Left hindlimb (tissue), 1 donor: ENCODE data around the gene GGTLC2.
"Not testable (repeated sequence)": the region's sequence is repeated elsewhere in the genome, so short reads cannot be mapped to it uniquely, and the experiment has no call there.

Source experiments
- DNase-seq: peaks from one replicate; pipeline ENCODE4 v3.0.0-alpha.2; 2018

The GGTLC2 gene

GRCh38 chr22:22642255-22642654, 2.2 kb upstream of the GGTLC2 start:
- DNase-seq: not testable (repeated sequence)

- DNase-seq: not testable (repeated sequence)
These were observed 1.6 kb downstream of the GGTLC2 start for GRCh38 chr22:22645969-22646368.

GRCh38 chr22:22647952-22648351, 3.5 kb downstream of the GGTLC2 start:
- DNase-seq: not testable (repeated sequence)

GRCh38 chr22:22648863-22649536, 4.6 kb downstream of the GGTLC2 start:
- not testable (repeated sequence) for DNase-seq

GRCh38 chr22:22649761-22650160, 5.3 kb downstream of the GGTLC2 start:
- DNase-seq: not testable (repeated sequence)

GRCh38 chr22:22650398-22650797, 6.0 kb downstream of the GGTLC2 start:
- not testable (repeated sequence) for DNase-seq

GRCh38 chr22:22650803-22651515, 6.5 kb downstream of the GGTLC2 start:
- DNase-seq: not testable (repeated sequence)

- DNase-seq: peak; percentile 62
These were observed 7.2 kb downstream of the GGTLC2 start for GRCh38 chr22:22651593-22651992.

- DNase-seq: not testable (repeated sequence)
These were observed 7.7 kb downstream of the GGTLC2 start for GRCh38 chr22:22652102-22652501.

- not testable (repeated sequence) for DNase-seq
These were observed 8.2 kb downstream of the GGTLC2 start for GRCh38 chr22:22652573-22652972.

- DNase-seq: not testable (repeated sequence)
These were observed 9.4 kb downstream of the GGTLC2 start for GRCh38 chr22:22653677-22654381.

GRCh38 chr22:22655452-22656290, 11.3 kb downstream of the GGTLC2 start:
- DNase-seq: no peak

- no peak for DNase-seq
These were observed 13.3 kb downstream of the GGTLC2 start for GRCh38 chr22:22657712-22658111.

- no peak for DNase-seq
These were observed 16.9 kb downstream of the GGTLC2 start for GRCh38 chr22:22661275-22661674.

- no peak for DNase-seq
These were observed 17.7 kb downstream of the GGTLC2 start for GRCh38 chr22:22662095-22662494.

- DNase-seq: no peak
These were observed 19.7 kb downstream of the GGTLC2 start for GRCh38 chr22:22663861-22664800.

GRCh38 chr22:22666307-22667091, 22.1 kb downstream of the GGTLC2 start:
- DNase-seq: no peak

GRCh38 chr22:22667966-22668880, 23.8 kb downstream of the GGTLC2 start:
- no peak for DNase-seq

GRCh38 chr22:22669093-22669492, 24.7 kb downstream of the GGTLC2 start:
- no peak for DNase-seq
